Umbilical cord (tissue), 2 donors: Measurements from ENCODE around the gene DNAJB6. TPM values are rescaled to one million over a fixed set of nuclear protein-coding genes. Genes with fewer than 3 reads are reported as not detected.

ENCODE experiments used
- DNase-seq: peaks from one replicate; pipeline ENCODE4 v3.0.0-alpha.2; 2015; ENCODE audit warnings: low spot score
- total RNA-seq: library from RNA; depleted of rRNA; stranded (reverse); fragments of >200 nt; gene quantifications from one replicate; pipeline ENCODE4 v1.2.3, GENCODE V29; 2014; ENCODE audit warnings: low replicate concordance; ENCODE audit not compliant: insufficient read depth

DNAJB6 gene
- total RNA-seq, 1 donor from 2014 or later: 115 TPM

GRCh38 chr7:157465891-157466866 lies 129.4 kb downstream of the DNAJB6 start:
- DNase-seq: no peak

- no peak for DNase-seq
Observed at GRCh38 chr7:157466867-157467261, 130.1 kb downstream of the DNAJB6 start.

Other genes with a start within 250 kb of the DNAJB6 start
- gene UBE3C, start 198.1 kb upstream of the DNAJB6 start, total RNA-seq: 67.2 TPM